Fibroblast of lung (primary cell): Measurements from ENCODE around the gene MORN1.

Experiments
- CTCF ChIP-seq, 2 donors: IDR thresholded peaks in 1 of 2; conservative IDR thresholded peaks in 1 of 2; 1 replicate in 1 of 2; 2 replicates in 1 of 2; pipeline ENCODE4 v1.5.1; 2011 to 2012; ENCODE audit warnings: low read length in 2 of 2, control low read depth in 1 of 2, inconsistent platforms in 1 of 2, low read depth in 1 of 2, mild to moderate bottlenecking in 1 of 2
- EZH2 ChIP-seq: IDR thresholded peaks from 2 replicates; pipeline ENCODE4 v1.5.1; 2012; ENCODE audit warnings: low read length, control low read depth, mild to moderate bottlenecking; ENCODE audit errors: missing control alignments

GRCh38 chr1:2427976-2428375 is 36.6 kb upstream of the MORN1 start:
- TF ChIP-seq CTCF (conservative IDR thresholded peaks at IDR 0.05 in 1 of 2, IDR thresholded peaks at IDR 0.05 in 1 of 2; ENCODE audit: low read depth in 1 of 2, low read length in 2 of 2) (no peak), EZH2 (no peak)
